DLD1 (cell line): ENCODE results near the gene IFNLR1.

ENCODE experiments used
- in situ Hi-C: cut with HindIII; loops from 2 replicates; pipeline ENCODE4 v1.10.0; 2017; ENCODE audit warnings: low sequenced_read_pairs

IFNLR1 gene

DNA sequence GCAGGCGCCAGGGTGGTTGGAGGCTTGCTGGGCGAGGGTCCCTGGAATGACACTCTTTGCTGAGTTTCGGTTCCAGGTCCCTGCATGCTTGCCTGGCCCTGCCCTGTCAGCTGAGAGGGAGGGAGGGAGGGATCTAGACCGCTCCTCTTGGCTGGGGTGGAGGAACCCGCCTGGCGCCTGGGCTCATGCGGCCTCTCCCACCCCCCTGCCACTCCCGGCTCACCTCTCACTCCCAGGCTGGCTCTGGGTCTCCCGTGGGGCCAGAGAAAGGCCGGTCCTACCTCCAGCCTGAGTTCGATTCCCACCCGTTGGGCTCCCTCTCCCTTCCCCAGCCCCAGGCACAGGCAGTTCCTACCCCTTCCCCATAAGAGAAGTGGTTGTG lies 19.0 kb upstream of the IFNLR1 start:
- in situ Hi-C loops, result no loop called here

DNA sequence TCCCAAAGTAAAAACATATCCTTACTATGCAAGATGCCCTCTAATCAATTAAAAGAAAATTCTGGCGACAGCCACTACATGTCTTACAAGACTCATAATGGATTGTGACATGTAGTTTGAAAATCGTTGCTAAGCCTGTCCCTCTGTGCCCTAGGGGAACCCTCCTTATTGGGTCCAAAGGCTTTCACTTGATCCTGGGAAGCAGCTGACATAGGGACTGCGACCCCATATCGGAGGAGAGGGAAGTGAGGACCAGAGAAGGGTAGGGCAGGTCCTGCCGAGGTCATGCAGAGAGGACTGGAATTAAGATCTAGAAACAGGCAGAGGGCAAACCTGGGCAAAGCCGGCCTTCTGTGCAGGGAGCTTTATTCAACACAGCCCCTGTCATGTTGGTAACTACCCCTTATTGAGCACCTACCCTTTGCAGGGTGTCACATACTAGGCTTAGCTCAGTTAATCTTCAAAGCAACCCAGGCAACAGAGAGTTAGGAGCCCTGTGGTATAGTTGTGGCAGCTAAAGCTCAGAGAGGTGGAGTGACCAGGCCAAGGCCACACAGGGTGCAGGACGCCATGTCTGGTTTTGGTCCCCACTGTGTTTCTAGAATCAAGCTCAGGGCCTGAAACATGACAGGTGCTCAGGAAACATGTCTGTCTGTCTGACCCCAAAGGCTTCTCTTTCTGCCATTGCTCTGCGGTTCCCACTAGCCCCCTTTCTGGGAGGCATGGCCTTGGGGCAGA lies 18.4 kb upstream of the IFNLR1 start:
- in situ Hi-C loops, result no loop called here

DNA sequence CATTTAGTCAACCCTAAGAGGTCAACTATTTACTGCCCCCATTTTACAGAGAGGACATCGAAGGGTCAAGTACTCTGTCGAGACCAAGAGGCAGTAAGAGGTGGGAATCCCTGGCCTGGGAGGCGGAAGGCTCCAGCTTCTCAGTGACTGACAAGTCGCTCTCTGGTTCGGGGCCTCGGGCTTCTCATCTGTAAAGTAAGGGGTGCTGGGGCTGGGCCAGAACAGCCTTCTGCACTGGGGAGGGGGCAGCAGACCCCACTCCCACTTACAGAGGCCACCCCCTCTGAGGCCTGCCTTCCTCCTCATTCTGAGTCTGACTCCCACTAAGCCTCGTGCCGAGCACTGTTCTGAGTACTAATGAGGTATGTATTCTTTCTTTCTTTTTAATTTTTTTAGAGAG lies 17.0 kb upstream of the IFNLR1 start:
- in situ Hi-C loops, result no loop called here

DNA sequence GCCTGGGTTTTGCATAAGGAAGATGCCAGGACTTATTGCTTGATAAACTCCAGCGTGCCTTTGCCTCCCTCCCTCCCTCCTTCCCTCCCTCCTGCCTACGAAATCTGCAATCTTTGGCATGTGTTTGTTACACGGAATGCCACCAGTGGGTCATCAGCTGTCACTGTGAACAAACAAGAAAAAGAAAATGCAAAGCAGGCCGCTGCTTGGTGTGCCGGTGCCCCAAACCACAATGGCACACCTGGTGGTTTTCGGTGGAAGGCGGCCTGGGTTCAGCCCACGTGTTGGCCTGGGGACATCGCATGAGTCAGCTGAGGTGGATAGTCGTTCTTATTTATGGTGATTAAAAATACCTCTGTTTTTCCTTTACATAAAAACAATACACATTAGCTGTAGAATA lies 16.3 kb upstream of the IFNLR1 start:
- in situ Hi-C loops, result no loop called here

DNA sequence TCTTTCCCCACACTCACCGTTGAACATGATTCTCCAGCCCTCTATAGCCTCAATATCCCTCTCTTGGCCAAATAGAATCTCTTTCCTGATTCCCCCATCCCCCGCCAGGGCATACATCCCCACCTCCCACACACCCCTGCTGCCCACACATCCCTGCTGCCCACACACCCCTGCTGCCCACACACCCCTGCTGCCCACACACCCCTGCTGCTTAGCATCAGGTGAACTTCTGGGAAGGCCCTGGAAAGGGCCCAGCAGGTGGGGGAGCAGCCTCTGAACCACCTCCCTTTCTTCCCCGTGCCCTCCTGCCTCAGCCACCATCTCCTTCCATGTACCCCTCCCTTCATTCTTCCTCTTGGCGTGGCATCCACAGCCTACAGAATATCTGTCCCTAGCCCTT lies 15.9 kb upstream of the IFNLR1 start:
- in situ Hi-C loops, result no loop called here

DNA sequence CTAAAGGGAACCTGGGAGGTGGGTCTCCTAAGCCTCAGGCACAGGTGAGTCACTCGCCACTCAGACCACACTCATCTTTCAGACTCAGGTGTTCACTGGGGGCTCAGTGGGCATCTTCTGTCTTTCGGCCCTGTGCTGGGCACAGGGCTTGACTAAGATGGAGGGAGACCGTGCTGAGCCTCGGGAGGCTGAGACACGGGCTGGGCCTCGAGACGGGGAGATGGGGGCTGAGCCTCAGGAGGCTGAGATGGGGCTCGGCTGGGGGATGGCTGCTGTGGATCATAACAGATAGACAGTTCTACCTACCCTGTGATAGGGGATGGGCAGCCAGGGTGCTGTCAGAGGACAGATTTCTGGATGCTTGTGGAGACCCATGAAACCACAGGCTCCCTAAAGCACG lies 15.5 kb upstream of the IFNLR1 start:
- in situ Hi-C loops, result no loop called here

DNA sequence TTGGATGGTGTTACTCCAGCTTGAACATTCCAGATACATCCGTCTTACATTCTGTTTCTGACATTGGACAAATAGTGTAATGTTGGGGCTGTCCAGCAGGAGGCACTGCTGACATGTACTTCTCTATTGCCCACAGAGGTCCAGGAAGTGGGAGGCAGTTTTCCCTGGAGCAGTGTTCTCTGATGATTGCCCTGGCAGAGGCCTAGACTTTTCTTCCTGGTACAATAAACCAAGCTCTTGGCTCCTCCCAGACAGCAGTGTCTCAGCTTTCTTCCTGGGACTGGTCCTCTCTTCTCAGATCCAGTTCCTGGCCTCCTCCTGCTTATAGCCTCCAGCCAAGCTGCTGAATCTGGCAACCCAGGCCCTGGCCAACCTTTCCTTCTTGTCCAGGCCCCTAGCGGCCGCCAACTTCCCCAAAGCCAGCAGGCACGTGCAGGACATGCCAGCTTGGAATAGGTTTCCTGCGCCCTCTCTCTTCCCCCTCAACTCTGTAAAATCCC lies 14.9 kb upstream of the IFNLR1 start:
- in situ Hi-C loops, result no loop called here

DNA sequence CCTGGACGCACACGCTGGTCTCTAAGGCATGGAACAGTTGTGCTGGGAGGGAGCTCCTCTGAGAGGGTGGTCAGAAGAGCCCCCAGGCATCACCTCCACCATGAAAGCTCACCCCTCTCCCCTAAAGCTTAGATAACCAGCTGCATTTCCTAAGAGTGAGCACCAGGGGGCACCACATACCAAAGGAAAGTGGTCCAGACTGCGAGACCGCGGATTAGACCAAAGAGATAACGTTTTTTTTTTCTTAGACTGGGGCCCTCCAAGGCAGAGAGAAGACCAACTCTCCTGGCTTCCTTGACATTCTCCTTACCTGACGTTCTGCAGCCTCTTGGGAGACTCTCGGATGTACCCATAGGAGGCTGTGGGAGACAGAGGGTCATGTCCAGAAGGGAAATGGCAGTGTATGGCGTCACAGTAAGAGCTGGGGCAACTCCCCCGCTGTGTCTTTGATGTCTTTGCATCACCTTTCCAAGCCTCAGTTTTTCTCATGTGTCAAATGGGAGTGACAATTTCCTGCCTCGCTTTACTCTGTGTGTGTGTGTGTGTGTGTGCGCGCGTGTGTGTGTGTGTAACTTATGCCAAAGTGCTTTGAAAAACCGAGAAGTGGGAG lies 12.3 kb upstream of the IFNLR1 start:
- in situ Hi-C loops, result loop anchor here (5.0 to 10.0 kb wide), 3 partner anchors 115 to 435 kb away; partner anchors contain the start of gene GRHL3

DNA sequence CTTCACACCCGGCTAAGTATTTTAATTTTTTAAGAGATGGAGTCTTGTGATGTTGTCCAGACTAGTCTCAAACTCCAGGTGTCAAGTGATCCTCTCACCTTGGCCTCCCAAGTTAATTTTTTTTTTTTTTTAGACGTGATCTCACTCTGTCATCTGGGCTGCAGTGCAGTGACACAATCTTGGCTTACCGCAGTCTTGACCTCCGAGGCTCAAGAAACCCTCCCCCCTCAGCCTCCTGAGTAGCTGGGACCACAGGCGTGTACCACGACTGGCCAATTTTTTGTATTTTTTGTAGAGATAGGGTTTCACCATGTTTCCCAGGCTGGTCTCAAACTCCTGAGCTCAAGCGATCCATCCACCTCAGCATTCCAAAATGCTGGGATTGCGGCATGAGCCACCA lies 11.7 kb upstream of the IFNLR1 start:
- in situ Hi-C loops, result loop anchor here (5.0 to 10.0 kb wide), 3 partner anchors 116 to 436 kb away; partner anchors contain the start of gene GRHL3

DNA sequence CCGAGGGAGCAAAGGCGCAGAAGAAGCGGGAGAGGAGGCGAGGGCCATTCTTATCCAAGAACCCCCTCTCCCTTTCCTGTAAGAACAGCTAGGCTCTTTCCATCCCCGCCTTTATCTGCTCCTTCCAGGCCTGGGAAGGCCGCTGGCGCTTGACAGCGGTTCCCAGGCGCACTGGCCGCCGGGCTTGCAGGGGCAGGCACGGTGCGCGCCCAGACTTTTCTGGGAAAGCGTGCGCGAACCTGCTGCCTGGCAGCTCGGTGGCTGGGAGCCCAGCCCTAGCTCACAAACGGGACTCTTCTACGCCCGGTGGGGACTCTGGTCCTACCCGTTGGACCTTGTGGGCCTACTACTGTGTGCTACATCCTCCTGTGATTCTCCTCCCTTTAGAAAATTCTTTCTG lies 8.8 kb upstream of the IFNLR1 start:
- in situ Hi-C loops, result loop anchor here (5.0 to 10.0 kb wide), 3 partner anchors 119 to 439 kb away; partner anchors contain the start of gene GRHL3

DNA sequence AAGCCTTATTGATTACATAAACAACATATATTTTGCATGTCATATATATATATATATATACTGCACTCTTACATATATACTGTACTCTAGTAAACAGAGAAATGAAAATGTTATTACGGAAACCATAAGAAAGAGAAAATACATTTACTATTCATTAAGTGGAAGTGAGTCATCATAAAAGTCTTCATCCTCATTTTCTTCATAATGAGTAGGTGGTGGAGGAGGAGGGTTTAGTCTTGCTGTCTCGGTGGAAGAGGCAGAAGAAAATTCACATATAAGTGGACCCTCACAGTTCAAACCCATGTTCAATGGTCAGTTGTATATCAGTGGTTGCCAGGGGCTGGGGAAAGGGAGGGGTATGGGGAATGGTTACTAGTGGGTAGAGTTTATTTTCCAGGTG lies 8.0 kb upstream of the IFNLR1 start:
- in situ Hi-C loops, result loop anchor here (5.0 to 10.0 kb wide), 3 partner anchors 120 to 440 kb away; partner anchors contain the start of gene GRHL3

DNA sequence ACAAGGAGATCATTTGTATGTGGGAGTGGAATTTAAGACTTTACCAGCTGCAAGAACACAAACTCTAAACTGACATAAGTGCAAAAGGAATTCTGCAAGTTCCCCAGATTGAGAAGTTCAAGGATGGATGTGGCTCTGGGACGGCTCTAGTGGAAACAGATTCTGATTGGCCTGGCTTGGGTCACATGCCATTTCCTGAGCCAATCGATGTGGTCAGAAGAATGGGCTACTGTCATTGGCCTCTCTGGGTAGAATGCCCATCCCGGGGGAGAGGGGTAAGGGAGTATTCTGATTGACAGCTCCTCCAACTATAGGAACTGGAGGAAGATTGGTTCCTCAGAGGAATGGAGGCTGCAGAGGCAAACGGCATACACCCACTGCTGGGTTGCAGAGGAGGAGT lies 6.0 kb upstream of the IFNLR1 start:
- in situ Hi-C loops, result loop anchor here (10.0 kb wide), 2 partner anchors 122 to 442 kb away; partner anchors contain the start of gene GRHL3

DNA sequence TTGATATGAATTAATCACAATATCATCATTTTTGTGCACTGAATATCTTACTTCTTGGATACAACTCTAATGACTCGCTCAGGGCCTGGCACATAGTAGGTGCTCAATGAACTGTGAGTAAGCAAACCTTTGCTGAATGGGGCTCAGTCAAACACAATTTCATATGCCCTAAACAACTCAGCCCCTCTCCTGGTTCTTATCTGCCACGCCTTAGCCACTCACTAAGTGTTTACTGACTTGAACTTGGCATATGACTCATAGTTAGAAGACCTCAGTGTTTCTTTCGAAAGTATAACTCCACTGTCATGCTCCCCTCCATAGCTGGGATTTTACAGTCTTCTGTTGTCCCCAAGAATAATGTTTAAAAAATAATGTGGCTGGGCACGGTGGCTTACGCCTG lies 4.8 kb upstream of the IFNLR1 start:
- in situ Hi-C loops, result loop anchor here (10.0 kb wide), 2 partner anchors 123 to 443 kb away; partner anchors contain the start of gene GRHL3

DNA sequence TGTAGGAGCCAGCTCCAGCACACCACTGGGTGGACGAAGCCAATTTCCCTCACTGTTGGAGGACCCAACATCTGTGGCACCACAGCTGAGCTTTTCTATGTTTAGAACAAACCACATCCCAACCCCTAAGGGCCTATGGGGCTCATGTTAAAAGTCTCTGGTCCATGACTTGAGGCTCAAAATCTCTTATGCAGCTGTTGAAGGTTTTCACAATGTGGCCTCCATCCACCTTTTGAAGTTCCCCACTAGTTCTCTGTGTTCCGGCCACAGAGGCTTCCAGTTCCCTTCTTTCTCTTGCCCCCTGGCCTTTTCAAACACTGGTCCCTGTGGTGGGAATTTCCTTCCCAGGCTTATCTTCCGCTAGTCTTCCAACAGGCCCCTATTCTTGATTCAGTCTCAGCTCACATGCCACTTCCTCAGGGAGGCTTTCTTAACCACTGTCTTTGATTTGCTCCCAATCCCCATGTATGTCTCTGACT lies 3.9 kb upstream of the IFNLR1 start:
- in situ Hi-C loops, result loop anchor here (10.0 kb wide), 2 partner anchors 124 to 444 kb away; partner anchors contain the start of gene GRHL3

DNA sequence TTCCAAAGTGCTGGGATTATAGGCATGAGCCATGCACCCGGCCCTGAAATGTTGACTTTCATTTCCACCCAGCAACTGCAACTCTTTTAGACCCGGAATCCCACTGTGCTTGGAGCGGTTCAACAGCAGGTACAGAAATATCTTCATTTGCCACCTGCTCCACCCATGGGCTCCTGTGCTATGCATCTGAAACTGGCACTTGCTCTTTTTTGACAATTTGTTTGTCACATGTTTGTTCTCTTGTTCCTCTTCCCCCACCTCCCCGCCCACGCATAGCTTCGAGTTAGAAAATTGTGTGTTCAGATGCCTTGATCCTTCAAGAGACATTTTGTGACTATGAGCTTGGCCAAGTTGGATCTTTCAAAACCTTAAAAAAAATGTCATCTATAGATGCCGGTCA lies 2.4 kb upstream of the IFNLR1 start:
- in situ Hi-C loops, result no loop called here

DNA sequence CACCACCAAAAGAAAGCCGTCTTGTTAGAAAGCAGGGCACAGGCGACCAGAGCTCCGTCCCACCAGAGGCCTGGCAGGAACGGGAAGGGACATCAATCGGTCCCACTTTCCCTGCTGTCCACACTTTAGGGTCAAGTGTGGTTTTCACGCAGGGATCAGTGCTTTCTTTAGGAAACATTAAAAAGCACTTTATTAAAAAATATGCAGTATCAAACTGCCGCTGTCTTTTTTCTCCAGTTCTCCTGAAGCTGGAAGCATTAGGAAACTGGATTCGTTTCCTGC lies 437 bp downstream of the IFNLR1 start:
- in situ Hi-C loops, result no loop called here

DNA sequence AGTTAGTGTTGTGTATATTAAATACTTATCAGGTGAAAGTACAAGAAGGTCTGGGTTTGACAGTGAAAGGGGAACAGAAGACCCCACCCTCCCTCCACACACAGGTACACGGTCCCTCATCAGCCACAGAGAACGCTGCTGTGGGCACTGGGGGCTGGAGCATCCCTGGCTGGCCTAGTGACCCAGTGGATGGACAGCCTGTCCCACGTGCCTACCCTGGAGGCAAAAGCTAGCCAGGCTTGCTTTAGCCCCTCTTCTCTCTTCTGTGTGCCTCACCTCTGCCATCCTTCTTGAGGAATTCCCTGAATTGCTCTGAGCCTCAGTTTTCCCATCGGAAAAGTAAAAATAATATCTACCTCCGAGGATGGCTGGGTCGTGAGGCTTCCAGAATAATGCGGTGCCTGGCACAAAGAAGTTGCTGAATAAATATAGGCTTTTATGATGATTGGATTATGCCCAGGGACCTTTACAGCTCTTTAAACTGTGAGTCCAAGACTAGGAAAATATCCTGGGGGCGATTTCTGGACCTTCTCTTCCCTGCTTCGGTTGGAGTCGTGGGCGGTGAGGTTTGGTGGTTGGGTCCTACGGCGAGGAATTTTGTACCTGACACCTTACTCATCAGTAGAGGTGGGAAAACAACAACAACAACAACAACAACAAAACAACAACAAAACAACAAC lies 918 bp downstream of the IFNLR1 start:
- in situ Hi-C loops, result no loop called here

DNA sequence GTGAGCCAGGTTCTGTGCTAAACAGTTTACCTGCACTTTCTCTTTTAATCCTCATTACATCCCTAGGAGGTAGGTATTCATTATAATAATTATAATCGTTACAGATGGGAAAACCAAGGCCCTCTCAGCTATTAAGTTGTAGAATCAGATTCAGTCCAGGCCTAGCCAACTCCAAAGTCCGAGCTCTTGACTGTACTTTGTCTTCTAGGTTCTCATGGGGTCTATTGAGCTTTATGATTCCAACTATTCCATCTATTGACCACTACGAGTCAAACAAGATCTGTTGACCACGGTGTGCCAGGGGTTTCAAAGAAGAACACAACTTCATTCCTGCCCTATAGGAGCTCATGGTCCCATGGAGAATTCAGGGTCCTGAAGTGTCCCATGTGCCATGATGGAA lies 2.0 kb downstream of the IFNLR1 start:
- in situ Hi-C loops, result no loop called here

DNA sequence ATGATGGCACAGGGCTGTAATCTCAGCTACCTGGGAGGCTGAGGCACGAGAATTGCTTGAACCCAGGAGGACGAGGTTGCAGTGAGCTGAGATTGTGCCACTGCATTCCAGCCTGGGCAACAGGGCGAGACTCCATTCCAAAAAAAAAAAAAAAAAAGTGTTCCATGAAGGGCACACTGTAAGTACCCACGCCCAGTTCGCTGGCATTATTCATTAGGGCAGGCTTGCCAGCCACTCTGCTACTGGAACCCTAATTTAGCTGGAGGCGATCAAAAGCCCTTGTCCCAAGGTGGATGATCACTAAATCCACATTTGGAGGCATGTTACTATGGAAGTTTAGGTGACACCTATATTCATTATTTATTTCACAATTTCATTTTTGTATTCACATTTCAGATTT lies 5.0 kb downstream of the IFNLR1 start:
- in situ Hi-C loops, result no loop called here

DNA sequence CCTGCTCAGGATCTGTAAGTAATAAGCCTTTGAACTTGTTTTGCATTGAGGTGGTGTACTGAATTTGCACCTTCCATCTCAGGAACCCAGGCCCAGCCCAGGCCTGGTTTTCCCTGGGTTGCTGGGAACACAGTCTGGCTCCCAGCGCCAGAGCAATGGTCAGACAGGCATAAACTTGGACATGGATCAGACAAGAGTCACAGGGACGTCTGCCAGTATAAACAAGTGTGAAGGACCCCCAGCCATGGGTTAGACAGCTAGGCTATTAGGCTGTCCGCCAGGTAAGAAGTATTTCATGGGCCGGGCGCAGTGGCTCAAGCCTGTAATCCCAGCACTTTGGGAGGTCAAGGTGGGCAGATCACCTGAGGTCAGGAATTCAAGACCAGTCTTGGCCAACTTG lies 5.5 kb downstream of the IFNLR1 start:
- in situ Hi-C loops, result no loop called here

DNA sequence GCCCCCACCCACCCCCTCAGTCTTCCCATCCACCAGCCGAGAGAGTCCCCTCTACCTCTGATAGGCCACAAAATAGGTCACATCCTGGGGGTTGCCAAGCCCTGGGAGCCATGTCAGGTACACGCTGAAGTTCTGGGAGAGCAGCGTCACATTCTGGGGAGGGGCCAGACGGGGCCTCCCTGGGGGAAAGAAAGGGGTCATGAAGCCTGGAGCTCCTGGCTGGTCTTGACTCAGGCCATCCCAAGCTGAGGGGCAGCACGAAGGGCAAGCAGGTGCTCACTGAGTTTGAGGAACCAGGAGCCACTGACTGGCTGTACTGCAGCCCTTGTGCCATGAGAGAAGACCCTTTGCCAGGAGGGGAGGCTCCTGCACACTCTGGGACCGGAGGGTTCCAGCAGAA lies 6.4 kb downstream of the IFNLR1 start:
- in situ Hi-C loops, result no loop called here
